ENCODE measurements around the gene ASB11. TPM values are rescaled to one million over a fixed set of nuclear protein-coding genes. Genes with fewer than 3 reads are reported as not detected.

Gene ASB11
- polyA plus RNA-seq, 1 donor from 2014 or later = not detected

DNA sequence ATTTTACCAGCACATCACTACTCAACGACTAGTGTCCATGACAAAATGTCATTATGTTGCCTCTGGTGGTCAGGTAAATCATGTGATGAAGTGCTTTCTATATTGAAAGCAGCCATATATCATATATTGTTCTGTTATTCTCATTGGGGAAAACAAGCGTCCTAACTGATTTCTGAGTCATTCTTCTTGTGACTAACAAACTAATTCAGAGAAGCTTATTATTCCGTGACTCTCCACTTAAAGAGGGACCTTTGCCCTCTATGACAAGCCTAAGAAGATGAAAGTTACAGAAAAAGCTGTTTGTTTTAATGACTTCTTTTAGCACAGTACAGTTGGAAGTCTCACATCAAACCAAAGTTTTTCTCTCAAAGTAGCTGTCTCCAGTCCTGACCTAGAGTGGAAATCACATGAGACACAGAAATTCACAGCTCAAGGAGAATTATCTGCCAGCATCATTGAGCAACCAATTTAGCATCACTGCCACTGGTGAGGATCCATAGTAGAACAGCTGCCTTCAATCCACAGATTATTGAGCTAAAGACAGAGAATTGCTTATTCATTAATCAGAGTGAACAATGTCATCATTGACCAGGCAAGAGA, 81.9 kb downstream of the ASB11 start:
- Histone ChIP-seq H2AFZ (ENCODE audit: low read depth, low read length) (no peak overlapping the region), H3K27ac (ENCODE audit: low read length) (no peak overlapping the region), H3K27me3 (ENCODE audit: insufficient read depth, low read depth, low read length) (no peaks in the 10 kb centered on the region), H3K9me3 (ENCODE audit: low read length) (no peaks in the 10 kb centered on the region), H3K9ac (ENCODE audit: low read length) (no peak overlapping the region), H3K79me2 (replicated peaks; ENCODE audit: insufficient read depth, low read length) (no peaks in the 10 kb centered on the region), H3K36me3 (ENCODE audit: insufficient read depth, low read length) (no peaks in the 10 kb centered on the region), H3K9me2 (ENCODE audit: insufficient read depth, low read length) (no peaks in the 10 kb centered on the region), H3K4me2 (ENCODE audit: low read length) (no peak overlapping the region), H4K20me1 (ENCODE audit: insufficient read depth) (no peaks in the 10 kb centered on the region), H3F3A (ENCODE audit: insufficient read depth, low read length, poor library complexity, severe bottlenecking) (no peaks in the 10 kb centered on the region), H3K4me3 (ENCODE audit: low read length) (no peak overlapping the region)
- TF ChIP-seq SMC3 (conservative IDR thresholded peaks at IDR 0.05; ENCODE audit: poor library complexity) (no peak), EP300 (conservative IDR thresholded peaks at IDR 0.05; ENCODE audit: poor library complexity, severe bottlenecking) (no peak), POLR2AphosphoS5 (IDR thresholded peaks at IDR 0.05) (no peak), EZH2 (IDR thresholded peaks at IDR 0.05; ENCODE audit: borderline replicate concordance, insufficient read depth, low read length, poor library complexity, severe bottlenecking) (no peak)

Other genes starting within 250 kb of the ASB11 start
- gene ASB9, start 45.6 kb downstream of the ASB11 start, polyA plus RNA-seq = not detected in 2 replicates
- 17.5 and 20.7 TPM in 2 replicates for gene PIGA, start 19.9 kb upstream of the ASB11 start, polyA plus RNA-seq
- gene VEGFD, start 68.8 kb upstream of the ASB11 start, polyA plus RNA-seq = not detected in 2 replicates
- 0.81 and 1.2 TPM in 2 replicates for gene PIR, start 177.7 kb upstream of the ASB11 start, polyA plus RNA-seq
- not detected in 2 replicates for gene BMX, start 185.2 kb upstream of the ASB11 start, polyA plus RNA-seq